GM12878 (cell line): Measurements from ENCODE around the gene YWHAH. TPM values are rescaled to one million over a fixed set of nuclear protein-coding genes. Genes with fewer than 3 reads are reported as not detected.

Experiments
- ATAC-seq: fragments of 200-7000 bp; cut with Tn5 transposase; 3 replicates; pipeline ENCODE4 v1.9.1; 2020; ENCODE audit warnings: mild to moderate bottlenecking, moderate library complexity
- BruUV-seq: library from RNA; stranded (reverse); fragments of 400-500 nt; replicated peaks from 2 replicates; lab custom pipeline; 2021; lab: Mats Ljungman, UMichigan
- CTCF ChIA-PET: fragments of 300-600 bp; sonication (Branson Sonifier 250); formaldehyde crosslinking; extraction: SDS; loops from one replicate; lab custom pipeline; 2021; ENCODE audit warnings: inconsistent platforms; lab: Yijun Ruan, JAX
- POLR2A ChIA-PET: fragments of 350-600 bp; formaldehyde crosslinking; extraction: SDS; loops from one replicate; lab custom pipeline; 2021; ENCODE audit warnings: inconsistent platforms; lab: Charles Lee
- RAD21 ChIA-PET: fragments of 300-600 bp; sonication (Branson Sonifier 250); formaldehyde crosslinking; loops from one replicate; lab custom pipeline; 2023; ENCODE audit warnings: antibody characterized with exemption; ENCODE audit not compliant: unreplicated experiment; lab: Charles Lee
- SMC1A ChIA-PET: fragments of 300-600 bp; sonication (Branson Sonifier 250); formaldehyde crosslinking; loops from one replicate; lab custom pipeline; 2023; ENCODE audit not compliant: unreplicated experiment, uncharacterized antibody; lab: Charles Lee
- DNase-seq: peaks from one replicate; pipeline ENCODE4 v3.0.0-alpha.2; 2011; ENCODE audit warnings: low read depth, low spot score
- FAIRE-seq: peaks from 3 replicates; lab custom pipeline; 2011; peaks lifted over from hg19 to GRCh38; lab: Jason Lieb, UNC
- H2AFZ ChIP-seq: 2 replicates; pipeline ENCODE4 v1.6.0; 2011; ENCODE audit warnings: low read depth, low read length, control low read depth; ENCODE audit not compliant: control insufficient read depth
- H3K27ac ChIP-seq: 2 replicates; pipeline ENCODE4 v1.5.1; 2011; ENCODE audit warnings: control low read depth; ENCODE audit not compliant: control insufficient read depth, insufficient read depth
- H3K27me3 ChIP-seq, 2 experiments: replicated peaks in 1 of 2; 2 replicates each; pipeline versions ENCODE4 v1.6.0 to v1.6.1; 2011; ENCODE audit warnings: low read length in 1 of 2; ENCODE audit not compliant: control insufficient read depth in 2 of 2, insufficient read depth in 2 of 2
- H3K36me3 ChIP-seq, 2 experiments: 2 replicates each; pipeline ENCODE4 v1.5.1; 2011; ENCODE audit warnings: low read length in 1 of 2; ENCODE audit not compliant: control insufficient read depth in 2 of 2, insufficient read depth in 2 of 2
- H3K4me1 ChIP-seq: 2 replicates; pipeline ENCODE4 v1.6.1; 2011; ENCODE audit warnings: mild to moderate bottlenecking, low read length, moderate library complexity, mixed read lengths; ENCODE audit not compliant: control insufficient read depth, insufficient read depth
- H3K4me2 ChIP-seq: 2 replicates; pipeline ENCODE4 v1.6.0; 2011; ENCODE audit warnings: control low read depth; ENCODE audit not compliant: control insufficient read depth, insufficient read depth
- H3K4me3 ChIP-seq: fragments of 200-600 bp; sonication (generic); 2 replicates; pipeline ENCODE4 v1.5.1; 2016
- H3K79me2 ChIP-seq: 2 replicates; pipeline ENCODE4 v1.6.0; 2011; ENCODE audit warnings: low read length; ENCODE audit not compliant: control insufficient read depth, insufficient read depth
- H3K9ac ChIP-seq: 2 replicates; pipeline ENCODE4 v1.8.0; 2011; ENCODE audit warnings: low read length, control low read depth, mixed read lengths; ENCODE audit not compliant: control insufficient read depth, insufficient read depth
- H3K9me3 ChIP-seq: replicated peaks from 3 replicates; pipeline ENCODE4 v1.5.1; 2011; ENCODE audit warnings: mild to moderate bottlenecking, low read length; ENCODE audit not compliant: control insufficient read depth, insufficient read depth
- H4K20me1 ChIP-seq: 2 replicates; pipeline ENCODE4 v1.6.0; 2011; ENCODE audit not compliant: control insufficient read depth, insufficient read depth
- EED ChIP-seq: sonication (generic); IDR thresholded peaks from 2 replicates; pipeline ENCODE4 v1.6.1; 2016; ENCODE audit warnings: antibody characterized with exemption, low read depth
- EP300 ChIP-seq, 2 experiments: fragments of 150-350 bp in 1 of 2; IDR thresholded peaks; 2 replicates each; pipeline ENCODE4 v1.6.1; 2011 to 2012; ENCODE audit warnings: low read depth in 2 of 2, low read length in 2 of 2, borderline replicate concordance in 1 of 2, improper control_type of control experiment in 1 of 2, inconsistent platforms in 1 of 2; ENCODE audit not compliant: control insufficient read depth in 1 of 2
- PRDM15 ChIP-seq: fragments of 450-650 bp; formaldehyde crosslinking; IDR thresholded peaks from 2 replicates; pipeline ENCODE4 v1.4.0; 2020; ENCODE audit warnings: mild to moderate bottlenecking, moderate library complexity
- TAF1 ChIP-seq: IDR thresholded peaks from 2 replicates; pipeline ENCODE4 v1.6.1; 2011; ENCODE audit warnings: mild to moderate bottlenecking, low read depth, low read length, borderline replicate concordance
- WGBS: methylation state at CpG from one replicate; pipeline ENCODE4 v1.1.6; 2016; ENCODE audit warnings: low lambda C conversion rate; ENCODE audit not compliant: insufficient replicate concordance, insufficient coverage; ENCODE audit errors: missing lambda C conversion rate; 5-methylcytosine and 5-hydroxymethylcytosine counted together
- in situ Hi-C: fragments of 300-500 bp; cut with MboI; formaldehyde crosslinking; loops from 9 replicates; pipeline ENCODE4 v1.14.3; 2018; ENCODE audit warnings: mixed read lengths
- intact Hi-C: fragments of 100-400 bp; cut with micrococcal nuclease; formaldehyde crosslinking; loops from one replicate; pipeline ENCODE4 v1.14.2; 2022; ENCODE audit not compliant: unreplicated experiment
- polyA plus RNA-seq, 11 experiments: library from polyadenylated mRNA; depleted of rRNA in 4 of 11; unstranded in 6 of 11; stranded (reverse) in 5 of 11; fragments of >200 nt; fragmentation: Nextera tagmentation in 4 of 11; fragmentation: Illumina TruSeq in 1 of 11; extraction: Ambion mirVana in 4 of 11; extraction: Trizol in 1 of 11; gene quantifications; 1 replicate in 1 of 11; 2 replicates in 10 of 11; pipeline versions ENCODE4 v1.2.1 to v1.2.3, GENCODE V29; 2011 to 2016; ENCODE audit warnings: inconsistent platforms in 2 of 11, missing spikeins in 2 of 11, low read depth in 1 of 11
- total RNA-seq, 4 experiments: library from RNA; depleted of rRNA in 3 of 4; stranded (reverse); fragments of >200 nt in 3 of 4; fragmentation: Illumina TruSeq in 1 of 4; extraction: Trizol in 1 of 4; gene quantifications; 2 replicates each; pipeline versions ENCODE4 v1.2.1 to v1.2.3, GENCODE V29; 2013 to 2021

Gene YWHAH
- total and polyA plus RNA-seq, 10 of the 15 experiments (the other 5 are each of a cell fraction or from before 2014, with no cell fraction given), result 34.2 to 197 (median 115) TPM

GRCh38 chr22:31995046-31995445 lies 50.7 kb downstream of the YWHAH start:
- CTCF ChIA-PET, result interaction anchor here (0.8 to 3.2 kb wide), 4 partner anchors 16 to 329 kb away, joined by 3 to 21 read pairs (median 4); no protein-coding TSS in a partner anchor
- intact Hi-C loops, result no loop called here
- in situ Hi-C loops, result no loop called here

More at GRCh38 chr22:31995046-31995445, 50.7 kb downstream of the YWHAH start:
- H4K20me1 ChIP-seq, result no peaks in the 10 kb centered on the region
- ChIA-PET RAD21 (interaction anchor here (1.0 to 2.0 kb wide), 2 partner anchors 17 to 25 kb away, joined by 3 to 4 read pairs; no protein-coding TSS in a partner anchor), SMC1A (interaction anchor here (1.0 to 1.7 kb wide), 3 partner anchors 17 to 87 kb away, joined by 3 to 6 read pairs (median 4); no protein-coding TSS in a partner anchor), POLR2A (no interaction called here)
- H3K9ac ChIP-seq, result no peak overlapping the region
- H3K4me1 ChIP-seq, result no peaks in the 10 kb centered on the region
- H3K79me2 ChIP-seq, result no peaks in the 10 kb centered on the region
- no peak for DNase-seq
- TF ChIP-seq TAF1 (no peak), PRDM15 (CRISPR knock-in tag) (no peak), EP300 (IDR thresholded peaks at IDR 0.05; ENCODE audit: borderline replicate concordance in 1 of 2, control insufficient read depth in 1 of 2, low read depth in 2 of 2, low read length in 2 of 2) (no peak), EED (no peak)
- no peak overlapping the region for H3K4me2 ChIP-seq
- H3K4me3 ChIP-seq, result no peak overlapping the region
- no peaks in the 10 kb centered on the region for H3K9me3 ChIP-seq
- no peaks in the 10 kb centered on the region; a peak in 2 of 4 replicates for H3K27me3 ChIP-seq
- no peaks in the 10 kb centered on the region for H3K36me3 ChIP-seq
- BruUV-seq, result no TSS peak
- no peak overlapping the region for H3K27ac ChIP-seq
- H2AFZ ChIP-seq, result no peak overlapping the region
- no peak for FAIRE-seq
- WGBS, result 28% methylated on average over 3 of the region's 3 CpGs
- no peak for ATAC-seq
